ENCODE measurements around the gene BCAM. TPM values are rescaled to one million over a fixed set of nuclear protein-coding genes. Genes with fewer than 3 reads are reported as not detected.

The BCAM gene
- polyA plus RNA-seq, 3 donors: 0.09 TPM; not detected in 2

DNA sequence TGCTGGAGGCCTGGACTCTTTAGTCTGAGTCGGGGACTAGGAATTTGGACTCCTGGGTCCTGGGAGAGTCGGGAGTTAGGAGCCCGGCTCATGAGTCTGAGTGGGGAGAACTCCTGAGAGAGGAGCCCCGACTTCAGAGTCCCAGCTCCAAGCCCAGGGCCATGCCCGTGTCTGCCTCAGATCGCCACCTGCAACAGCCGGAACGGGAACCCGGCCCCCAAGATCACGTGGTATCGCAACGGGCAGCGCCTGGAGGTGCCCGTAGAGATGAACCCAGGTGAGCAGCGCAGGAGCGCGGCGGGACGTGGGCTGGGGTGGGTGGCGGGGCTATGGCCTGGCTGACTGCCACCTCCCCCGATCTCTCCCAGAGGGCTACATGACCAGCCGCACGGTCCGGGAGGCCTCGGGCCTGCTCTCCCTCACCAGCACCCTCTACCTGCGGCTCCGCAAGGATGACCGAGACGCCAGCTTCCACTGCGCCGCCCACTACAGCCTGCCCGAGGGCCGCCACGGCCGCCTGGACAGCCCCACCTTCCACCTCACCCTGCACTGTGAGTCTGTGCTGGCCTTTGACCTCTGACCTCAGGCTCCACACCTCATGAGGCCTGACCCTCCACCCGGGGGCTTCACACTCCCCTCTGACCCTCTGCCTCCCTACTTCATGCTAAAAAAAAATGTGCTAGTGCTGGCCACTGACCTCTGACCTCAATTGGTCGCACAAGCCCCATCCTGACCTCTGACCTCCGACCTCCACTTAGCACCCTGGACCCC, 4.4 kb downstream of the BCAM start:
- TF ChIP-seq, protein P1, sequence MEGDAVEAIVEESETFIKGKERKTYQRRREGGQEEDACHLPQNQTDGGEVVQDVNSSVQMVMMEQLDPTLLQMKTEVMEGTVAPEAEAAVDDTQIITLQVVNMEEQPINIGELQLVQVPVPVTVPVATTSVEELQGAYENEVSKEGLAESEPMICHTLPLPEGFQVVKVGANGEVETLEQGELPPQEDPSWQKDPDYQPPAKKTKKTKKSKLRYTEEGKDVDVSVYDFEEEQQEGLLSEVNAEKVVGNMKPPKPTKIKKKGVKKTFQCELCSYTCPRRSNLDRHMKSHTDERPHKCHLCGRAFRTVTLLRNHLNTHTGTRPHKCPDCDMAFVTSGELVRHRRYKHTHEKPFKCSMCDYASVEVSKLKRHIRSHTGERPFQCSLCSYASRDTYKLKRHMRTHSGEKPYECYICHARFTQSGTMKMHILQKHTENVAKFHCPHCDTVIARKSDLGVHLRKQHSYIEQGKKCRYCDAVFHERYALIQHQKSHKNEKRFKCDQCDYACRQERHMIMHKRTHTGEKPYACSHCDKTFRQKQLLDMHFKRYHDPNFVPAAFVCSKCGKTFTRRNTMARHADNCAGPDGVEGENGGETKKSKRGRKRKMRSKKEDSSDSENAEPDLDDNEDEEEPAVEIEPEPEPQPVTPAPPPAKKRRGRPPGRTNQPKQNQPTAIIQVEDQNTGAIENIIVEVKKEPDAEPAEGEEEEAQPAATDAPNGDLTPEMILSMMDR (IDR thresholded peaks at IDR 0.05): no peak
- no peak overlapping the region for H3K4me3 ChIP-seq (replicated peaks in 1 of 3; ENCODE audit: low read depth in 2 of 3, low read length in 3 of 3)
- H3K27ac ChIP-seq (ENCODE audit: low read depth in 1 of 2, low read length in 2 of 2): no peak overlapping the region
- H3K4me1 ChIP-seq (ENCODE audit: control insufficient read depth in 1 of 2, insufficient read depth in 2 of 2, low read length in 2 of 2): peaks cover 6 to 10% of the 10 kb centered on the region in 2 donors
- H2AFZ ChIP-seq (ENCODE audit: insufficient read depth, low read depth, low read length, poor library complexity, severe bottlenecking): no peak overlapping the region
- Mint-ChIP-seq H3K27me3 (ENCODE audit: low read depth in 3 of 3) (peaks cover 17 to 21% (median 19%) of the 10 kb centered on the region in 3 donors), H3K4me3 (no peak overlapping the region), H3K4me1 (peaks cover 10% of the 10 kb centered on the region), H3K9me3 (peaks cover 0 to 5% (median 0%) of the 10 kb centered on the region in 7 donors), H3K27ac (peak overlapping the region in 1 of 7 donors; percentile 77), H3K36me3 (no peaks in the 10 kb centered on the region)
- H3K36me3 ChIP-seq (replicated peaks in 1 of 2; ENCODE audit: control insufficient read depth in 1 of 2, insufficient read depth in 2 of 2, low read length in 2 of 2): no peaks in the 10 kb centered on the region
- H3K9me3 ChIP-seq (replicated peaks in 1 of 2; ENCODE audit: control insufficient read depth in 1 of 2, insufficient read depth in 1 of 2, low read length in 2 of 2): no peaks in the 10 kb centered on the region
- H3K79me2 ChIP-seq (ENCODE audit: insufficient read depth, low read length): no peaks in the 10 kb centered on the region
- no peaks in the 10 kb centered on the region for H4K20me1 ChIP-seq (ENCODE audit: insufficient read depth, low read length)
- 97% methylated on average over 33 of the region's 38 CpGs for WGBS (ENCODE audit: insufficient coverage)
- no peak overlapping the region for H3K4me2 ChIP-seq (replicated peaks; ENCODE audit: extremely low read depth, low read length, poor library complexity, severe bottlenecking)
- no peak overlapping the region for H3K9ac ChIP-seq (ENCODE audit: insufficient read depth, low read length, poor library complexity, severe bottlenecking)
- peaks cover 3 to 15% of the 10 kb centered on the region in 2 donors for H3K27me3 ChIP-seq (ENCODE audit: control insufficient read depth in 2 of 2, insufficient read depth in 2 of 2, low read length in 2 of 2)
- intact Hi-C loops (cut with micrococcal nuclease): no loop called here
- no peak for DNase-seq

DNA sequence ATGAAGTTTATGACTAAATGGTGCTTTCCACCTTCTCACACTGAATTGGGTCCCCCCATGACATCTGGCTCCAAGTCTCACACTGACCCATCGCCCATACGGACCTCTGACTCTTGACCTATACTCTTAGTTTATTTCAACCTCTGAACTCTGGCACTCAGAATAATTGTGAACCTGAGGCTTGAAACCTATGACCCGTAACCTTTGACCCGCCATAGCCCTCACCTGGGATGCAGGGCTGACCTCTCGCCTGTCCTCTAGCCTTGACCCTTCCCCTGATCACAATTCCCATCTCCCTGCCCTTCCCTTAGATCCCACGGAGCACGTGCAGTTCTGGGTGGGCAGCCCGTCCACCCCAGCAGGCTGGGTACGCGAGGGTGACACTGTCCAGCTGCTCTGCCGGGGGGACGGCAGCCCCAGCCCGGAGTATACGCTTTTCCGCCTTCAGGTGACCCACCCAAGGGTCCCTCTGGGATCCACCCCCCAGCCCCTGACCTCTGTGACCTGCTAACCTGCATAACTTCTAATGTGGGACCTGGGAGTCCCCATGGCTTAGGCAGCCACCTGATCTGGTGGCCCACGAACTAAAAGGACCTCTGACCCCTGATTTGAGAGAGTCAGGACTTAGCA, 5.1 kb downstream of the BCAM start:
- H3K27me3 ChIP-seq (ENCODE audit: control insufficient read depth in 2 of 2, insufficient read depth in 2 of 2, low read length in 2 of 2): peaks cover 3 to 9% of the 10 kb centered on the region in 2 donors
- H3K4me2 ChIP-seq (replicated peaks; ENCODE audit: extremely low read depth, low read length, poor library complexity, severe bottlenecking): no peak overlapping the region
- H3K9ac ChIP-seq (ENCODE audit: insufficient read depth, low read length, poor library complexity, severe bottlenecking): no peak overlapping the region
- H3K36me3 ChIP-seq (replicated peaks in 1 of 2; ENCODE audit: control insufficient read depth in 1 of 2, insufficient read depth in 2 of 2, low read length in 2 of 2): no peaks in the 10 kb centered on the region
- Mint-ChIP-seq H3K4me3 (no peak overlapping the region), H3K27me3 (ENCODE audit: low read depth in 3 of 3) (peaks cover 15 to 17% (median 15%) of the 10 kb centered on the region in 3 donors), H3K4me1 (peaks cover 6% of the 10 kb centered on the region), H3K36me3 (no peaks in the 10 kb centered on the region), H3K27ac (no peak overlapping the region), H3K9me3 (peaks cover 0 to 5% (median 0%) of the 10 kb centered on the region in 7 donors)
- H4K20me1 ChIP-seq (ENCODE audit: insufficient read depth, low read length): no peaks in the 10 kb centered on the region
- H3K9me3 ChIP-seq (replicated peaks in 1 of 2; ENCODE audit: control insufficient read depth in 1 of 2, insufficient read depth in 1 of 2, low read length in 2 of 2): no peaks in the 10 kb centered on the region
- H2AFZ ChIP-seq (ENCODE audit: insufficient read depth, low read depth, low read length, poor library complexity, severe bottlenecking): no peak overlapping the region
- no peaks in the 10 kb centered on the region for H3K79me2 ChIP-seq (ENCODE audit: insufficient read depth, low read length)
- H3K4me1 ChIP-seq (ENCODE audit: control insufficient read depth in 1 of 2, insufficient read depth in 2 of 2, low read length in 2 of 2): peaks cover 6% of the 10 kb centered on the region in 2 donors
- DNase-seq: no peak
- 98% methylated on average over 16 of the region's 16 CpGs for WGBS (ENCODE audit: insufficient coverage)
- no peak overlapping the region for H3K4me3 ChIP-seq (replicated peaks in 1 of 3; ENCODE audit: low read depth in 2 of 3, low read length in 3 of 3)
- intact Hi-C loops (cut with micrococcal nuclease): no loop called here
- TF ChIP-seq, protein P1 (IDR thresholded peaks at IDR 0.05): no peak
- H3K27ac ChIP-seq (ENCODE audit: low read depth in 1 of 2, low read length in 2 of 2): no peak overlapping the region
